Kidney (tissue), 14 donors: Measurements from ENCODE around the gene ZBTB17. TPM values are rescaled to one million over a fixed set of nuclear protein-coding genes. Genes with fewer than 3 reads are reported as not detected.
A peak's percentile ranks its signal among the peaks of the same experiment; 100 is the strongest.

Experiments
- DNase-seq, 5 donors: peaks; one replicate each; pipeline ENCODE4 v3.0.0-alpha.2; 2013 to 2020
- FAIRE-seq: peaks from 2 replicates; lab custom pipeline; 2012; peaks lifted over from hg19 to GRCh38; lab: Jason Lieb, UNC
- H3K27ac ChIP-seq, 2 donors: one replicate each; pipeline ENCODE4 v1.7.0; 2013; ENCODE audit warnings: low read depth in 2 of 2, low read length in 2 of 2, inconsistent platforms in 1 of 2
- H3K27me3 ChIP-seq: one replicate; pipeline ENCODE4 v1.7.1; 2013; ENCODE audit warnings: low read length, inconsistent platforms; ENCODE audit not compliant: control insufficient read depth, insufficient read depth
- H3K36me3 ChIP-seq, 3 donors: one replicate each; pipeline versions ENCODE4 v1.7.0 to v1.7.1; 2013; ENCODE audit warnings: low read length in 3 of 3, control low read depth in 1 of 3, inconsistent platforms in 1 of 3; ENCODE audit not compliant: insufficient read depth in 3 of 3, control insufficient read depth in 2 of 3
- H3K4me1 ChIP-seq, 3 donors: one replicate each; pipeline versions ENCODE4 v1.7.0 to v1.7.1; 2013; ENCODE audit warnings: low read length in 3 of 3, inconsistent platforms in 1 of 3, low read depth in 1 of 3; ENCODE audit not compliant: control insufficient read depth in 2 of 3, insufficient read depth in 2 of 3
- H3K4me3 ChIP-seq, 3 donors: one replicate each; pipeline versions ENCODE4 v1.7.0 to v1.8.1; 2013; ENCODE audit warnings: low read length in 3 of 3, control low read depth in 1 of 3, inconsistent platforms in 1 of 3
- H3K9ac ChIP-seq, 3 donors: one replicate each; pipeline versions ENCODE4 v1.7.0 to v1.7.1; 2013; ENCODE audit warnings: low read length in 3 of 3, control low read depth in 1 of 3, inconsistent platforms in 1 of 3
- H3K9me3 ChIP-seq, 3 donors: one replicate each; pipeline versions ENCODE4 v1.7.0 to v1.7.1; 2013; ENCODE audit warnings: low read length in 3 of 3, control low read depth in 1 of 3, inconsistent platforms in 1 of 3; ENCODE audit not compliant: control insufficient read depth in 2 of 3, insufficient read depth in 1 of 3
- CTCF ChIP-seq: IDR thresholded peaks from 3 replicates; pipeline ENCODE4 v1.5.1; 2012; ENCODE audit warnings: mild to moderate bottlenecking, moderate library complexity, borderline replicate concordance; ENCODE audit not compliant: insufficient read depth; ENCODE audit errors: extremely low read depth
- intact Hi-C: fragments of 100-400 bp; cut with DNase I; formaldehyde crosslinking; loops from one replicate; pipeline ENCODE4 v1.11.1; 2022
- polyA plus RNA-seq: library from polyadenylated mRNA; stranded (reverse); fragments of 350-450 nt; fragmentation: Illumina TruSeq; extraction: RNeasy Lipid Tissue Mini Kit (QIAGEN cat#74804); gene quantifications from one replicate; pipeline ENCODE4 v1.2.3, GENCODE V29; 2014; ENCODE audit warnings: low read depth, low replicate concordance; ENCODE audit not compliant: insufficient read depth
- total RNA-seq: library from RNA; stranded (reverse); fragmentation: NEBNext Ultra II Directional; extraction: Animal tissue kit (Norgen Biotek cat#: 25700); gene quantifications from one replicate; pipeline ENCODE4 v1.2.1, GENCODE V29; 2021
- donor health status: control.
- donor health status: control.
- donor health status: control.
- donor health status: control.
- donor health status: control.
- donor health status: DM: yes; HTN: yes; CAD: no.
- donor health status: Normal renal cell carcinoma (clear cell type).

ZBTB17 gene
- total and polyA plus RNA-seq, 2 donors from 2014 or later: 33.1 to 41.5 TPM

DNA sequence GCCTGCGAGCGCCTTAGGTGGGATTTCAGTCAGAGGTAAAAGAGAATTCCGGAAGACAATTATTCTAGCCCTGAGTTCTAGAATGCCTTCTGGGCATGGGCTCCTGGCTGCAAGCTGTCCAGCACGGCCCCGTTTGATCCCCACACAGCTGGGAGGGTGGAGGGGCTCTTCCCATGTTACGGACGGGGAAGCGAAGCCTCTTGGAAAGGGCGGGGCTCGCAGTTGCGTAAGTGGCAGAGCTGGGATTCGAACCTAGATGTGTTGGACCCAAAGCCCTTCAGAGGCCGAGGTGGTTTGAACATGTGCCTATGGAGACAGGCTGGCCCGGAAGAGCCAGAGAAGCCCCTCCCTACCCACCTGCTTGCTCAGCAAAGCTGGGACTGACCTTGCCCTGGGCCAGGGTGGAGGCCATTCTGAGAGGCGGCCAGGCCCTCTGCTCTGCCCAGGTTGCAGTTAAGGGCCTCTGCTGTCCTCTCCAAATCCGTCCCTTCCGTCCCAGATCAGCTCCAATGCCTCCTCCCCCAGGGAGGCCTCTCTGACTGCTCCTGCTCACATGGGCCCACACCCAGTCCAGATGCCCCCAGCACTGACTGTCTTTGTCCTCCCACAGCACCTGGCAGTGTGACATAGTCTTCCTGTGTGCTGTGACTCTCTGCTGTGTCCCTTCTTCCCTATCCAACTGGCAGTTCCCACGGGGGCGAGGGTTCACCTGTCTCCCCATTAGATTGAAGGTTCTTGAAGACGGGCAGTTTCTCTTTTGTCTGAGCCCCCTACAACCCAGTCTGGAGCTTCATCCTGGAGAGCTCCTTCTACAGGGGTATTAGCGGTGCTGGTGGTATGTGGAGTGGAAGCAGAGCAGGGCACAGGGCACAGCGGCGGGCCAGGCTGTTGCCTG is 43.1 kb upstream of the ZBTB17 start:
- Histone ChIP-seq H3K9me3 (no peaks in the 10 kb centered on the region), H3K36me3 (no peaks in the 10 kb centered on the region), H3K27me3 (no peaks in the 10 kb centered on the region), H3K4me3 (no peak overlapping the region), H3K4me1 (peaks cover 0 to 44% (median 7%) of the 10 kb centered on the region in 3 donors), H3K9ac (peak overlapping the region in 1 of 3 donors; percentile 61), H3K27ac (peak overlapping the region; percentile 83 to 95)
- no peak for FAIRE-seq
- no peak for TF ChIP-seq CTCF
- DNase-seq: peak in 1 of 5 donors; percentile 50
- intact Hi-C loops: no loop called here

DNA sequence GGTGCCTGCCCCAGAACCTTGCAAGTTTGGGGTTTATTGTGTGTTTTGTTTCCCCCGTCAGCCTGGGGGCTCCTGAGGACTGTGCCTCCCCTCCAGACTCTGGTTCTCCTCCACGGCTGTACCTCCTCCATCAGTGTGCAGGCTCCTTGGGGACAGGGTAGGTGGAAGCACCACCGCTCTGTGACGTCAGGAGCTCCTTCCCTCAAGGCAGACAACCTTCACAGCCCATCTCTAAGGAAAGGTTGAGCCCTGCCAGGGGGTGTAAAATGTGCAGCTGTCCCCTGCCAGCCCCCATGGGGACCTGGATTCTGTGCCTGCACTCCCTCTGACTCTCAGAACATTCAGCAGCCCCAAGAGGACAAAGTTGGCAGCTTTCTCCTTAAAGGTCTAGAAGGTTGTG is 42.4 kb upstream of the ZBTB17 start:
- Histone ChIP-seq H3K4me1 (peaks cover 0 to 43% (median 10%) of the 10 kb centered on the region in 3 donors), H3K27me3 (no peaks in the 10 kb centered on the region), H3K9me3 (no peaks in the 10 kb centered on the region), H3K36me3 (no peaks in the 10 kb centered on the region), H3K9ac (peak overlapping the region in 2 of 3 donors; percentile 58 to 68), H3K27ac (peak overlapping the region; percentile 83 to 95), H3K4me3 (no peak overlapping the region)
- no peak for TF ChIP-seq CTCF
- DNase-seq: no peak
- intact Hi-C loops: no loop called here
- no peak for FAIRE-seq

DNA sequence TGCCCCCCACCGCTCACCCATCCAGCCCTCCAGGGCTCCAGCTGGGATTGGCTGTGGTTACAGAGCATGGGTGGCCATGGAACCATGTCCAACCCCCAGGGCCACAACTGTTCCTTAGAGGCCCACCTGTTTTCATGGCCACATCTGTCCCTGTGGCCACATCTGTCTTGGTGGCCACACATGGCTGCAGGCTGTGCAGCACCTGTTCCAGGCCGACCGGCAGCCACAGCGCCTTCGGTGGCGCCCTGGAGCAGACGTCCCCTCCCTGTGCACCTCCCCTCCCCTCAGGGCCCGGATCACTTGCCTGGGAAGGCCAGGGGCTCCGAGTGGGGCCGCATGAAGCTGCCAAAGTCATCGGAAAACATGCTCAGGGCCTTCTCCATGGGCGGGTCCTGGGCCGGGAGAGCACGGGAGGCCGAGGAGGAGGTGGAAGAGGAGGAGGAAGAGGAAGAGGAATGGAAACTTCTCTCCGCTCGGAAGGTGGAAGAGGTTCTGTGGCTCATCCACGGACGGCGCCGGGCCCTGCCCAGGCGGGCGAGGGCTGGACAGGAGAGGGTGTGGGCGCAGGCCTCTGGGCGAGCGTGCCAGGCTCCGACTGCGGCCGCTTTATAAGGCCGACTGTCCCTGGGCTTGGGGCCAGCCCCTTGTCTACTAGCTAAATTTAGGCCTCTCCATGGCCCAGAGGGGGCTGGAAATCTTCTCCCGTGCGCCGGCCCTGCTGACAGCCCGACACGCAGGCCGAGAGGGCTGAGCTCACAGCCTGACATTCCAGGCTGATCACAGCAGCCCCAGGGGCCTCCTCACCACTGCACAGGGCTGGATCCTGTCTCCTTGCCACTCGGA is 41.8 kb upstream of the ZBTB17 start, which contains the start of gene HSPB7:
HSPB7 (minus strand) TSS at position 583 of the 843 bp plus-strand sequence; CDS start at position 503, 80 bp downstream.
- Histone ChIP-seq H3K4me1 (peaks cover 0 to 40% (median 10%) of the 10 kb centered on the region in 3 donors), H3K27ac (peak within 1 kb of the TSS; percentile 83 to 95)
- FAIRE-seq: no peak

More for the DNA sequence above, 41.8 kb upstream of the ZBTB17 start, which contains the start of gene HSPB7:
- Histone ChIP-seq H3K36me3 (no peaks in the 10 kb centered on the region), H3K9ac (peak within 1 kb of the TSS in 2 of 3 donors; percentile 61 to 68), H3K9me3 (no peaks in the 10 kb centered on the region), H3K27me3 (no peaks in the 10 kb centered on the region), H3K4me3 (no peak within 1 kb of the TSS)
- peak; percentile 57 to 93 (median 73) for DNase-seq
- TF ChIP-seq CTCF: no peak
- intact Hi-C loops: no loop called here
